Stomach smooth muscle (tissue), 2 donors: ENCODE data around the gene CHDH.

Experiments
- H3K27ac ChIP-seq: one replicate; pipeline ENCODE4 v1.7.0; 2013; ENCODE audit warnings: mild to moderate bottlenecking, low read length, inconsistent platforms
- H3K27me3 ChIP-seq, 2 donors: one replicate each; pipeline ENCODE4 v1.7.0; 2013; ENCODE audit warnings: low read length in 2 of 2; ENCODE audit not compliant: insufficient read depth in 2 of 2, control insufficient read depth in 1 of 2
- H3K36me3 ChIP-seq, 2 donors: one replicate each; pipeline ENCODE4 v1.7.0; 2013; ENCODE audit warnings: low read length in 2 of 2; ENCODE audit not compliant: control insufficient read depth in 2 of 2, insufficient read depth in 2 of 2
- H3K4me1 ChIP-seq: one replicate; pipeline ENCODE4 v1.7.0; 2013; ENCODE audit warnings: low read length; ENCODE audit not compliant: control insufficient read depth, insufficient read depth
- H3K4me3 ChIP-seq, 2 donors: one replicate each; pipeline ENCODE4 v1.7.0; 2013; ENCODE audit warnings: low read length in 2 of 2
- H3K9ac ChIP-seq, 2 donors: one replicate each; pipeline ENCODE4 v1.7.0; 2013; ENCODE audit warnings: low read length in 2 of 2, mild to moderate bottlenecking in 1 of 2
- H3K9me3 ChIP-seq, 2 donors: one replicate each; pipeline ENCODE4 v1.7.0; 2013; ENCODE audit warnings: low read length in 2 of 2; ENCODE audit not compliant: control insufficient read depth in 2 of 2
- donor health status: healthy.
- donor health status: Pancreatic carcinoma.

CHDH gene

DNA sequence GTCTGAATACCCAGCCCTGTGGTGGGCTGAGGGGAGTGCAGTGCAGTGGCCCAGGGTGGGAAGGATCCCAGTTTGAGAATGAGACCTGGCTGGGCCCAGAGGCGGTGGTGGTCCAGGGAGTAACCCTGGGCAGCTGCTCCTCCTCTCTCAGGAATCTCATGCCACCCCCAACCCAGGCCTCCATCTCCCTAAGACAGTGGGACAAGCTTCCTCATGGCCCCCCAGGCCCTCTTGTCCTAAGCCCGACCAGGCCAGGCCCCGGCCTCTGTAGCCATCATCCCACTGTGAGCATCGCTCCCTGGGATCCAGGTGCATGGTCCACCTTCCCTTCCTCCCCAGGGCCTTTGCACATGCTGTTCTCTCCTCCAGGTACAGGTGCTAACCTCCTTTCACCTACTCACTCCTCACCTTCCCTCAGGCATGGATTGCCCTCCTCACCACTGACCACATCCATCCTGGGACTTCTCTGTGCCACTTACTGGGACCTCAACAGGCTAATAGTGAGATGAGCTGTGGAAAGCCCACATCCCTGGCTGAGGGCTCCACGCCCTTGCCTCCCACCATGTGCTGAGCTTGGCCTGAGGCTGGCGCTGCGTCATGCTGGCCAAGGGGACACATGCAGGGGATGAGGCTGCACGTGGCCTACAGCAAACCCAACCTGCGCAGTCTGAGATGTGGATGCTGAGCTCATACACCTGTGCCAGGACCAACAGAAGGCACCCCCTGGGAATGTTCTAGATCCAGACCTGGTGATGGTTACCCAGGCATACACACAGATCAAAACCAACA is 9.9 kb downstream of the CHDH start:
- Histone ChIP-seq H3K27ac (no peak overlapping the region), H3K27me3 (no peaks in the 10 kb centered on the region), H3K9ac (no peak overlapping the region), H3K36me3 (no peaks in the 10 kb centered on the region), H3K9me3 (no peaks in the 10 kb centered on the region), H3K4me1 (no peaks in the 10 kb centered on the region), H3K4me3 (no peak overlapping the region)

DNA sequence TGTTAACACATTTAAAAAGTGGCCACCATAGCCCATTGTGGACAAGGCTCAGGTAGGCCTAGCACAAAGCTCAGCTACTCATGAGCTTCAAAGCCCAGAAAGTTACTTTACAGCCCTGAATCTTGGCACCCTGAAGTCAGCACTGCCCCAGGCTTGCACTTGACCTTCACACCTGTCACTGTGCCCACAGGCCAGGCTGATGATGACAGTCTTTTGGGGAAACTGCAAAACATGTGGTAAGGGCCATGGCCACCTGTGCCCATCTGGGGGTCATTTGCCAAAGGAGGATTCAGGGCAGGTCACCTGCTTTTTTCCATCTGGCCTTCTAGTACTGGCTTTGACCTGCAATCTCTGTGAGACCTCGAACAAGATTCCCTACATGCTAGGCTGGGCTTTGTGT is 11.0 kb downstream of the CHDH start:
- Histone ChIP-seq H3K36me3 (no peaks in the 10 kb centered on the region), H3K9ac (no peak overlapping the region), H3K9me3 (no peaks in the 10 kb centered on the region), H3K27me3 (no peaks in the 10 kb centered on the region), H3K4me1 (no peaks in the 10 kb centered on the region), H3K27ac (no peak overlapping the region), H3K4me3 (no peak overlapping the region)

DNA sequence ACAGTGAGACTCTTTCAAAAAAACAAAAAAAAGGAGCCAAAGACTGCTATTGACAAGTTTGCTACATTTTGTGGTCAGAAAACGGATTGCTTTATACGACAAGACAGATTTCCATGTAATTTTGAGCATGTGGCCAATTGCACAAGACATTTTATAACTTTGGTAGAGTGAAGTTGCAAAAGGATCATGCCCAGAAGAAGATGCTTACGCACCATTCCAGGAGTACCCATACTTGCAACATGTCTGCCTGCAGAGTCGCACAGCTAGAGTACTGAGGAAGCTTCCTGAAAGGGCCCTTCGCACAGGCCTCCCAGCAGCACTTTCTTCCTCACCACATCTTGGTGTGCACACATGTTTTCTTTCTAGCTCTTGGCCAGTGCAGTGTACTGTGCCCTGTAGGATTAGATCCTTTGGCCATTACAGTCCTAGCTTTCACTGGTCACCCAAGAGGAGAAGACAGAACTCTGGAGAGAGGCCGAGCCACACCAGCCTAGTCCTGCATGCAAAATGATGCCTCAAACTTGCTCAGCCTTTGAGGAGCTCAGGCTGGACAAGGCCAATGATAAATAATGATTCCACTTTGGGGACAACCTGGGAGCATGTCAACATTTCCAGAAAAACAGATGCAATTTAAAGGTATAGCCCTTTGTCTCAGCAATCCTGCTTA is 11.7 kb downstream of the CHDH start:
- H3K27ac ChIP-seq = no peak overlapping the region

DNA sequence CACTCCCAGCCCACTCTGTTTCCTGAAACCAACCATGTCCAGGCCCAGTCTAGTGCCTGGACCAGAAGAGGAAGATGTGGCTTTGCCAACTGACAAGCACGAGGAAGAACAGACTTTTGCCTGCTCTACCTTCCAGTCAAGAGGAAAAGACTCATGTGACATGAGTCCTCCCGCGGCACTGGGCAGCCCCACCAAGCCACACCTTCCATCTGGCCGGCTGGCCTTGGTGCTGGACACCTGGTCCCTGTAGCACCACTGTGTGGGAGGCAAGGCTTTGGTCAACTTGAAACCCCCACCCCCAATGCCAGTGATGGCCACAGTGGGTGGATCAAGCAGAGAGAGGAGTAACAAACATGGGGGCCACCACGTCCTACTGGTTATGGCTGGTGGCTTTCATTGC is 12.5 kb downstream of the CHDH start:
- Histone ChIP-seq H3K4me1 (no peaks in the 10 kb centered on the region), H3K27ac (no peak overlapping the region), H3K4me3 (no peak overlapping the region), H3K9me3 (no peaks in the 10 kb centered on the region), H3K27me3 (no peaks in the 10 kb centered on the region), H3K9ac (no peak overlapping the region), H3K36me3 (no peaks in the 10 kb centered on the region)

More for the DNA sequence above, 11.7 kb downstream of the CHDH start:
- H3K9ac ChIP-seq = no peak overlapping the region
- H3K4me1 ChIP-seq = no peaks in the 10 kb centered on the region
- no peaks in the 10 kb centered on the region for H3K27me3 ChIP-seq
- no peaks in the 10 kb centered on the region for H3K36me3 ChIP-seq
- H3K9me3 ChIP-seq = no peaks in the 10 kb centered on the region
- no peak overlapping the region for H3K4me3 ChIP-seq

DNA sequence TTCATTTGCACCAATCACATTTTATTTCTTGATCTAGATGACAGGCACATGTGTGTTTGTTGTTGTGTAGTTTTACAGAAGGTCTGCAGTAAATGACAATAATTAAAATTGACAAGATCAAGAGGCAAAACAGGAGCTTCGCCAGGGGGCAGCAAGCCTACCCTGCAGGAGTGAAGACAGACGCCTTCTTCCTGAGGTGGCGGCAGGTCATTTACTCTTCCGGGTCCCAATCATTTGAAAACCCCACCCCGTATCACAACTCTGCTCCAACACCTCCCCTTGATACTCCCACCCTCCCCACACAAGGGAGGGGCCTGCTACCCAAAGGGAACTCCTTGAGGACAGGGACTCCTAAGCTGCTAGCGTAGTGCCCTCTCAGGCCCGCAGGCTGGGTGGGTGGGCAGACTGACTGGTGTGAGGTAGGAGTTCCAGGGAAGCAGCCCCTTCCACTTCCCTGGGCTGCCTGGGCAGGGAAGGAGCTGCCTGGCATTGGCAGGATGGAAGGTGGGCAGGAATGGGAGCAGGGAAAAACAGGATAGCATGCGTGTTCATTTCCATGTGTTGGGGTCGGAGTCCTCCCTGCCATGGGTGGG is 13.1 kb downstream of the CHDH start:
- H3K4me3 ChIP-seq = no peak overlapping the region
- no peaks in the 10 kb centered on the region for H3K36me3 ChIP-seq
- no peak overlapping the region for H3K9ac ChIP-seq
- H3K4me1 ChIP-seq = no peaks in the 10 kb centered on the region
- no peaks in the 10 kb centered on the region for H3K27me3 ChIP-seq
- no peak overlapping the region for H3K27ac ChIP-seq
- H3K9me3 ChIP-seq = no peaks in the 10 kb centered on the region

DNA sequence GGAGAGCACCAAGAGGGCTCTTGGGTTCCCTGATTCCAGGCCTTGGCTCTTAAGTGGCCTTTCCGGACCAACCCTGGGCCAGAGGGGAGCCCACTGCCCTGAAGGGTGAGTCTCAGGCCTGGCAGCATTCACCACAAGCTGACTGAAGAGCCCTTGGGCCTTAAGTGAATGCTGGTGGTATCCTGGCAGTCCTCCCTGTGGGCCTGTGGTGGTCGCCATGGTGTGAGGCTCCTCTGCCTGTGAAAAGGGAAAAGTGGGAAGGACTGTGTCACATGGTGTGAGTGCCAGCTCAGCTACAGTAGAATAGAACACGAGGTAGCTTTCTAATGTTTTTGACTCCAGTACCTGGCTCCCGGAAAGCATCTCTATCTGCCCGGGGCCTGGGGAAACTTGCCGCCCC is 15.3 kb downstream of the CHDH start:
- no peak overlapping the region for H3K4me3 ChIP-seq

DNA sequence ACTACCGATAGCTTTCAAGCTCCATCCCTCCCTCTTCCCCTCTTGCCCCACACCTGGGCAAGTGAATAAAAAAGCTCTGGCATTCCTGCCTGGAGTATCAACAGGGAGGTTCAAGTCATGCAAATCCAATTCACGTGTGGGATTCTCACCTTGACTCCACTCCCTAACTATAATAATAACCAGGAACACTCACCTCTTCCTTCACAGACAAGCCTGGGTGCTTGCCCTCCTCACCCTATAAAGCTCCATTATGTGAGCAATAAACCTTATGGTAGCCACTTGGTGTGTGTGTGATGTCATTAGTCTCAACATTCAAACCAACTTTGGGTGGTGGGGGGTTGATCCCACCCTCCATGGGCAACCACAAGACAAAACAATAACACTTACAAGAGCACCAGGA is 16.6 kb downstream of the CHDH start:
- Histone ChIP-seq H3K36me3 (no peaks in the 10 kb centered on the region), H3K27me3 (no peaks in the 10 kb centered on the region), H3K4me3 (no peak overlapping the region), H3K27ac (no peak overlapping the region), H3K4me1 (no peaks in the 10 kb centered on the region), H3K9ac (no peak overlapping the region), H3K9me3 (no peaks in the 10 kb centered on the region)

More for the DNA sequence above, 15.3 kb downstream of the CHDH start:
- H3K36me3 ChIP-seq = no peaks in the 10 kb centered on the region
- no peak overlapping the region for H3K27ac ChIP-seq
- H3K9me3 ChIP-seq = no peaks in the 10 kb centered on the region
- H3K4me1 ChIP-seq = no peaks in the 10 kb centered on the region
- no peak overlapping the region for H3K9ac ChIP-seq
- no peaks in the 10 kb centered on the region for H3K27me3 ChIP-seq

DNA sequence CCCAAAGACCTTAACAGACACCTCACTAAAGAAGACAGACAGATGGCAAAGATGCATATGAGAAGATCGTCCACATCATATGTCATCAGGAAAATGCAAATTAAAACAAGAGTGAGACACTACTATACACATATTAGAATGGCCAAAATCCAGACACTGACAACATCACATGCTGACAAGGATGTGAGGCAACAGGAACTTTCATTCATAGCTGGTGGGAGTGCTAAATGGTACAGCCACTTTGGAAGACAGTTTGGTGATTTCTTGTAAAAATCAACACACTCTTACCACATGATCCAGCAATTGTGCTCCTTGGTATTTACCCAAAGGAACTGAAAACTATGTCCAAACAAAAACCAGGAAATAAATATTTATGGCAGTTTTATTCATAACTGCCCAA is 17.6 kb downstream of the CHDH start:
- no peaks in the 10 kb centered on the region for H3K4me1 ChIP-seq
- H3K27me3 ChIP-seq = no peaks in the 10 kb centered on the region
- H3K9ac ChIP-seq = no peak overlapping the region
- no peaks in the 10 kb centered on the region for H3K36me3 ChIP-seq
- no peak overlapping the region for H3K4me3 ChIP-seq
- H3K9me3 ChIP-seq = no peaks in the 10 kb centered on the region
- no peak overlapping the region for H3K27ac ChIP-seq

DNA sequence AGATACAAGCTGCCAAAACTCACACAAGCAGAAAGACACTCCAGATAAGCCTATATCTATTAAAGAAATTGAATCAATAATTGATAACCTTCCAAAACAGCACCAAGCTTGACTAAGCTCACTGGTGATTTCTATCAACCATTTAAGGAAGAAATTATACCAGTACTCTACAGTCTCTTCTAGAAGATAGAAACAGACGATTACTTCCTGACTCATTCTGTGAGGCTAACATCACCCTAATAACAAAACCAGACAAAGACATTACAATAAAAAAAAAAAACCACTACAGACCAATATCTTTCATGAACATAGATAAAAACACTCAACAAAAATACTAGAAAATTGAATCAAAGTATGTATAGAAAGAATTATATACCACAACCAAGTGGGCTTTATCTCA is 20.2 kb downstream of the CHDH start:
- no peak overlapping the region for H3K4me3 ChIP-seq
- H3K9me3 ChIP-seq = no peaks in the 10 kb centered on the region
- H3K4me1 ChIP-seq = no peaks in the 10 kb centered on the region
- no peaks in the 10 kb centered on the region for H3K36me3 ChIP-seq
- H3K27ac ChIP-seq = no peak overlapping the region
- H3K27me3 ChIP-seq = no peaks in the 10 kb centered on the region
- H3K9ac ChIP-seq = no peak overlapping the region

DNA sequence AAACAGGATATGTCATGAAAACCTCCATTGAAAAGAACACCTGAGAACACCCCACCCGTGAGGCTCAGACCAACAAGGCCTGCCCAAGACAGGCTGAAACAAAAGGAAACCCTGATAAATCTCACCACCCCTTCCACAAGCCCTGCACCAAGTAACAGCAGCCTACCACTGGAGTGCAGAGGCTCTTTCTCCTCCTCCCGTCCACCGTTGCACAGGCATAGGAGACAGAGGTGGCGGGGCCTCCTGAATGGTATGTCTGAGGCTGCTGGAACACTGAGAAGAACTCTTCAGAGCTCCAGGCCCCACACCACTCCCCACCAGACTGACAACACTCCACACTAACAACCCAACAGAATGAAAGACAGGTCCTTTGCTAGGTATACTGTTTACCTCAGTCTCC is 21.4 kb downstream of the CHDH start:
- H3K36me3 ChIP-seq = no peaks in the 10 kb centered on the region
- H3K4me3 ChIP-seq = no peak overlapping the region
- no peaks in the 10 kb centered on the region for H3K27me3 ChIP-seq
- H3K9ac ChIP-seq = no peak overlapping the region
- H3K9me3 ChIP-seq = no peaks in the 10 kb centered on the region
- no peaks in the 10 kb centered on the region for H3K4me1 ChIP-seq
- H3K27ac ChIP-seq = no peak overlapping the region
